ENCODE measurements around the gene SNX14.

The SNX14 gene

GRCh38 chr6:85483846-85484245 lies 109.8 kb downstream of the SNX14 start:
- no peak overlapping the region for H3K27ac ChIP-seq (ENCODE audit: insufficient read depth, low read length, poor library complexity, severe bottlenecking)
- H3K4me3 ChIP-seq (ENCODE audit: insufficient read depth, low read depth, low read length, poor library complexity, severe bottlenecking) = no peak overlapping the region
- H3K36me3 ChIP-seq (ENCODE audit: control insufficient read depth, insufficient read depth, low read length) = no peaks in the 10 kb centered on the region

GRCh38 chr6:85482905-85483700 lies 110.6 kb downstream of the SNX14 start:
- H3K27ac ChIP-seq (ENCODE audit: insufficient read depth, low read length, poor library complexity, severe bottlenecking) = no peak overlapping the region
- H3K4me3 ChIP-seq (ENCODE audit: insufficient read depth, low read depth, low read length, poor library complexity, severe bottlenecking) = no peak overlapping the region
- H3K9me3 ChIP-seq (ENCODE audit: control insufficient read depth, low read length) = no peaks in the 10 kb centered on the region
- no peaks in the 10 kb centered on the region for H3K27me3 ChIP-seq (replicated peaks; ENCODE audit: control insufficient read depth, insufficient read depth, low read length, poor library complexity, severe bottlenecking)
- H3K4me1 ChIP-seq (ENCODE audit: control insufficient read depth, insufficient read depth, low read length, poor library complexity, severe bottlenecking) = no peaks in the 10 kb centered on the region
- no peaks in the 10 kb centered on the region for H3K36me3 ChIP-seq (ENCODE audit: control insufficient read depth, insufficient read depth, low read length)
- peak; percentile 40 to 56 (median 42) for DNase-seq

More at GRCh38 chr6:85483846-85484245, 109.8 kb downstream of the SNX14 start:
- DNase-seq = no peak
- H3K27me3 ChIP-seq (replicated peaks; ENCODE audit: control insufficient read depth, insufficient read depth, low read length, poor library complexity, severe bottlenecking) = no peaks in the 10 kb centered on the region
- no peaks in the 10 kb centered on the region for H3K9me3 ChIP-seq (ENCODE audit: control insufficient read depth, low read length)
- no peaks in the 10 kb centered on the region for H3K4me1 ChIP-seq (ENCODE audit: control insufficient read depth, insufficient read depth, low read length, poor library complexity, severe bottlenecking)

- Histone ChIP-seq H3K4me3 (ENCODE audit: insufficient read depth, low read depth, low read length, poor library complexity, severe bottlenecking) (no peak overlapping the region), H3K36me3 (ENCODE audit: control insufficient read depth, insufficient read depth, low read length) (no peaks in the 10 kb centered on the region), H3K9me3 (ENCODE audit: control insufficient read depth, low read length) (no peaks in the 10 kb centered on the region), H3K27me3 (replicated peaks; ENCODE audit: control insufficient read depth, insufficient read depth, low read length, poor library complexity, severe bottlenecking) (no peaks in the 10 kb centered on the region), H3K27ac (ENCODE audit: insufficient read depth, low read length, poor library complexity, severe bottlenecking) (no peak overlapping the region), H3K4me1 (ENCODE audit: control insufficient read depth, insufficient read depth, low read length, poor library complexity, severe bottlenecking) (no peaks in the 10 kb centered on the region)
- no peak for DNase-seq
These were observed 111.3 kb downstream of the SNX14 start for GRCh38 chr6:85482206-85482904.

GRCh38 chr6:85479208-85479607 lies 114.5 kb downstream of the SNX14 start:
- Histone ChIP-seq H3K36me3 (ENCODE audit: control insufficient read depth, insufficient read depth, low read length) (no peaks in the 10 kb centered on the region), H3K4me3 (ENCODE audit: insufficient read depth, low read depth, low read length, poor library complexity, severe bottlenecking) (no peak overlapping the region), H3K4me1 (ENCODE audit: control insufficient read depth, insufficient read depth, low read length, poor library complexity, severe bottlenecking) (no peaks in the 10 kb centered on the region), H3K9me3 (ENCODE audit: control insufficient read depth, low read length) (no peaks in the 10 kb centered on the region), H3K27ac (ENCODE audit: insufficient read depth, low read length, poor library complexity, severe bottlenecking) (no peak overlapping the region), H3K27me3 (replicated peaks; ENCODE audit: control insufficient read depth, insufficient read depth, low read length, poor library complexity, severe bottlenecking) (no peaks in the 10 kb centered on the region)
- DNase-seq = no peak

GRCh38 chr6:85476532-85476931 lies 117.1 kb downstream of the SNX14 start:
- no peak overlapping the region for H3K27ac ChIP-seq (ENCODE audit: insufficient read depth, low read length, poor library complexity, severe bottlenecking)

GRCh38 chr6:85473748-85474147 lies 119.9 kb downstream of the SNX14 start:
- no peaks in the 10 kb centered on the region for H3K36me3 ChIP-seq (ENCODE audit: control insufficient read depth, insufficient read depth, low read length)
- no peaks in the 10 kb centered on the region for H3K27me3 ChIP-seq (replicated peaks; ENCODE audit: control insufficient read depth, insufficient read depth, low read length, poor library complexity, severe bottlenecking)

More at GRCh38 chr6:85476532-85476931, 117.1 kb downstream of the SNX14 start:
- no peaks in the 10 kb centered on the region for H3K4me1 ChIP-seq (ENCODE audit: control insufficient read depth, insufficient read depth, low read length, poor library complexity, severe bottlenecking)
- DNase-seq = no peak
- no peaks in the 10 kb centered on the region for H3K9me3 ChIP-seq (ENCODE audit: control insufficient read depth, low read length)
- no peaks in the 10 kb centered on the region for H3K36me3 ChIP-seq (ENCODE audit: control insufficient read depth, insufficient read depth, low read length)
- no peak overlapping the region for H3K4me3 ChIP-seq (ENCODE audit: insufficient read depth, low read depth, low read length, poor library complexity, severe bottlenecking)
- H3K27me3 ChIP-seq (replicated peaks; ENCODE audit: control insufficient read depth, insufficient read depth, low read length, poor library complexity, severe bottlenecking) = no peaks in the 10 kb centered on the region

GRCh38 chr6:85472744-85473143 lies 120.9 kb downstream of the SNX14 start:
- Histone ChIP-seq H3K4me1 (ENCODE audit: control insufficient read depth, insufficient read depth, low read length, poor library complexity, severe bottlenecking) (no peaks in the 10 kb centered on the region), H3K36me3 (ENCODE audit: control insufficient read depth, insufficient read depth, low read length) (no peaks in the 10 kb centered on the region), H3K4me3 (ENCODE audit: insufficient read depth, low read depth, low read length, poor library complexity, severe bottlenecking) (no peak overlapping the region), H3K9me3 (ENCODE audit: control insufficient read depth, low read length) (no peaks in the 10 kb centered on the region), H3K27ac (ENCODE audit: insufficient read depth, low read length, poor library complexity, severe bottlenecking) (no peak overlapping the region), H3K27me3 (replicated peaks; ENCODE audit: control insufficient read depth, insufficient read depth, low read length, poor library complexity, severe bottlenecking) (no peaks in the 10 kb centered on the region)
- no peak for DNase-seq

More at GRCh38 chr6:85473748-85474147, 119.9 kb downstream of the SNX14 start:
- Histone ChIP-seq H3K4me1 (ENCODE audit: control insufficient read depth, insufficient read depth, low read length, poor library complexity, severe bottlenecking) (no peaks in the 10 kb centered on the region), H3K27ac (ENCODE audit: insufficient read depth, low read length, poor library complexity, severe bottlenecking) (no peak overlapping the region), H3K4me3 (ENCODE audit: insufficient read depth, low read depth, low read length, poor library complexity, severe bottlenecking) (no peak overlapping the region), H3K9me3 (ENCODE audit: control insufficient read depth, low read length) (no peaks in the 10 kb centered on the region)
- DNase-seq = no peak

- Histone ChIP-seq H3K4me1 (ENCODE audit: control insufficient read depth, insufficient read depth, low read length, poor library complexity, severe bottlenecking) (no peaks in the 10 kb centered on the region), H3K27ac (ENCODE audit: insufficient read depth, low read length, poor library complexity, severe bottlenecking) (no peak overlapping the region), H3K4me3 (ENCODE audit: insufficient read depth, low read depth, low read length, poor library complexity, severe bottlenecking) (no peak overlapping the region), H3K36me3 (ENCODE audit: control insufficient read depth, insufficient read depth, low read length) (no peaks in the 10 kb centered on the region), H3K9me3 (ENCODE audit: control insufficient read depth, low read length) (no peaks in the 10 kb centered on the region), H3K27me3 (replicated peaks; ENCODE audit: control insufficient read depth, insufficient read depth, low read length, poor library complexity, severe bottlenecking) (peaks cover 3% of the 10 kb centered on the region)
- DNase-seq = no peak
These were observed 123.6 kb downstream of the SNX14 start for GRCh38 chr6:85470023-85470410.

GRCh38 chr6:85469276-85470022 lies 124.2 kb downstream of the SNX14 start:
- DNase-seq = no peak
- Histone ChIP-seq H3K4me1 (ENCODE audit: control insufficient read depth, insufficient read depth, low read length, poor library complexity, severe bottlenecking) (no peaks in the 10 kb centered on the region), H3K9me3 (ENCODE audit: control insufficient read depth, low read length) (no peaks in the 10 kb centered on the region), H3K27me3 (replicated peaks; ENCODE audit: control insufficient read depth, insufficient read depth, low read length, poor library complexity, severe bottlenecking) (peaks cover 3% of the 10 kb centered on the region), H3K36me3 (ENCODE audit: control insufficient read depth, insufficient read depth, low read length) (no peaks in the 10 kb centered on the region), H3K27ac (ENCODE audit: insufficient read depth, low read length, poor library complexity, severe bottlenecking) (no peak overlapping the region), H3K4me3 (ENCODE audit: insufficient read depth, low read depth, low read length, poor library complexity, severe bottlenecking) (no peak overlapping the region)
